HCT116 (cell line): ENCODE measurements around the gene RASIP1. TPM values are rescaled to one million over a fixed set of nuclear protein-coding genes. Genes with fewer than 3 reads are reported as not detected.

ENCODE experiments used
- ATAC-seq: fragments of 200-7000 bp; cut with Tn5 transposase; 2 replicates; pipeline ENCODE4 v1.9.1; 2020; ENCODE audit warnings: mild to moderate bottlenecking, moderate library complexity
- BruUV-seq: library from RNA; stranded (reverse); fragments of 400-500 nt; replicated peaks from 2 replicates; lab custom pipeline; 2021; lab: Mats Ljungman, UMichigan
- CTCF ChIA-PET: fragments of 300-600 bp; sonication (Branson Sonifier 250); formaldehyde crosslinking; loops from one replicate; lab custom pipeline; 2021; ENCODE audit warnings: antibody characterized with exemption; lab: Charles Lee
- POLR2A ChIA-PET: fragments of 300-600, 350-600 bp; sonication (Branson Sonifier 250); formaldehyde crosslinking; loops from one replicate; lab custom pipeline; 2021; ENCODE audit warnings: antibody characterized with exemption; lab: Charles Lee
- RAD21 ChIA-PET, 2 experiments: fragments of 300-600 bp; sonication (Branson Sonifier 250); formaldehyde crosslinking; loops; one replicate each; lab custom pipeline; 2023; ENCODE audit warnings: low total read pairs in 2 of 2; ENCODE audit not compliant: uncharacterized antibody in 2 of 2, unreplicated experiment in 2 of 2, low non-redundant PET in 1 of 2; lab: Charles Lee
- DNase-seq: peaks from one replicate; pipeline ENCODE4 v3.0.0-alpha.2; 2010; ENCODE audit warnings: low read depth, low spot score
- H2AFZ ChIP-seq: fragments of 200-600 bp; shearing (Covaris generic), sonication (generic); 2 replicates; pipeline ENCODE4 v1.6.1; 2017; ENCODE audit warnings: low read depth, mixed run types, mixed read lengths, antibody characterized with exemption, low read length; ENCODE audit not compliant: poor library complexity, severe bottlenecking
- H3K27ac ChIP-seq: 2 replicates; pipeline ENCODE4 v1.5.1; 2012; ENCODE audit warnings: low read depth, low read length
- H3K27me3 ChIP-seq: fragments of 200-600 bp; sonication (generic); 2 replicates; pipeline ENCODE4 v1.6.1; 2016; ENCODE audit warnings: mixed run types, low read length, mixed read lengths; ENCODE audit not compliant: insufficient read depth
- H3K36me3 ChIP-seq, 2 experiments: fragments of 200-500 bp in 1 of 2; fragments of 200-600 bp in 1 of 2; sonication (Bioruptor generic) in 1 of 2; sonication (generic) in 1 of 2; 2 replicates each; pipeline versions ENCODE4 v1.5.1 to v1.6.1; 2014 to 2016; ENCODE audit warnings: low read length in 2 of 2, inconsistent platforms in 1 of 2, mixed read lengths in 1 of 2, mixed run types in 1 of 2; ENCODE audit not compliant: insufficient read depth in 2 of 2, control insufficient read depth in 1 of 2
- H3K4me1 ChIP-seq, 2 experiments: fragments of 200-600 bp in 1 of 2; sonication (generic) in 1 of 2; 2 replicates each; pipeline versions ENCODE4 v1.5.1 to v1.6.1; 2012 to 2017; ENCODE audit warnings: low read length in 2 of 2, inconsistent platforms in 1 of 2, mild to moderate bottlenecking in 1 of 2, mixed read lengths in 1 of 2, mixed run types in 1 of 2, moderate library complexity in 1 of 2; ENCODE audit not compliant: insufficient read depth in 2 of 2, control insufficient read depth in 1 of 2
- H3K4me2 ChIP-seq: fragments of 200-600 bp; sonication (generic); 2 replicates; pipeline ENCODE4 v1.6.1; 2017; ENCODE audit warnings: mixed run types, low read length, mixed read lengths
- H3K4me3 ChIP-seq, 2 experiments: fragments of 200-600 bp in 1 of 2; sonication (generic) in 1 of 2; replicated peaks in 1 of 2; 2 replicates each; pipeline ENCODE4 v1.5.1; 2011 to 2016; ENCODE audit warnings: low read length in 2 of 2, control low read depth in 1 of 2, low read depth in 1 of 2, mild to moderate bottlenecking in 1 of 2, mixed read lengths in 1 of 2, mixed run types in 1 of 2
- H3K79me2 ChIP-seq: fragments of 200-600 bp; sonication (generic); 2 replicates; pipeline ENCODE4 v1.6.1; 2017; ENCODE audit warnings: mild to moderate bottlenecking, mixed run types, low read length, moderate library complexity, mixed read lengths; ENCODE audit not compliant: insufficient read depth
- H3K9ac ChIP-seq: fragments of 200-600 bp; sonication (generic); 2 replicates; pipeline ENCODE4 v1.6.1; 2016; ENCODE audit warnings: low read length, mixed read lengths
- H3K9me2 ChIP-seq: fragments of 200-600 bp; sonication (generic), shearing (Covaris generic); 2 replicates; pipeline ENCODE4 v1.6.1; 2017; ENCODE audit warnings: mixed run types, mild to moderate bottlenecking, moderate library complexity; ENCODE audit not compliant: insufficient read depth
- H3K9me3 ChIP-seq, 2 experiments: fragments of 200-500 bp in 1 of 2; fragments of 200-600 bp in 1 of 2; sonication (Bioruptor generic) in 1 of 2; sonication (generic) in 1 of 2; 2 replicates each; pipeline ENCODE4 v1.6.1; 2014 to 2017; ENCODE audit warnings: low read length in 2 of 2, mixed read lengths in 2 of 2, inconsistent platforms in 1 of 2, low read depth in 1 of 2, mild to moderate bottlenecking in 1 of 2, mixed run types in 1 of 2, moderate library complexity in 1 of 2; ENCODE audit not compliant: control insufficient read depth in 1 of 2, insufficient read depth in 1 of 2
- H4K20me1 ChIP-seq: fragments of 200-600 bp; sonication (generic), shearing (Covaris generic); 2 replicates; pipeline ENCODE4 v1.6.1; 2017; ENCODE audit warnings: mixed run types, mild to moderate bottlenecking, moderate library complexity; ENCODE audit not compliant: insufficient read depth
- CBX3 ChIP-seq: IDR thresholded peaks from 2 replicates; pipeline ENCODE4 v1.6.1; 2012; ENCODE audit warnings: low read depth
- CEBPB ChIP-seq: IDR thresholded peaks from 2 replicates; pipeline ENCODE4 v1.6.1; 2012; ENCODE audit warnings: low read depth
- ELF1 ChIP-seq: IDR thresholded peaks from 2 replicates; pipeline ENCODE4 v1.6.1; 2012; ENCODE audit warnings: low read depth, borderline replicate concordance
- EZH2 ChIP-seq: fragments of 200-600 bp; sonication (generic); IDR thresholded peaks from 2 replicates; pipeline ENCODE4 v1.6.1; 2017; ENCODE audit warnings: antibody characterized with exemption, mixed run types
- FOSL1 ChIP-seq: IDR thresholded peaks from 2 replicates; pipeline ENCODE4 v1.6.1; 2012; ENCODE audit warnings: low read depth
- JUND ChIP-seq: IDR thresholded peaks from 2 replicates; pipeline ENCODE4 v1.6.1; 2012
- POLR2AphosphoS5 ChIP-seq: IDR thresholded peaks from 2 replicates; pipeline ENCODE4 v1.6.1; 2011; ENCODE audit warnings: mild to moderate bottlenecking, low read depth, low read length, moderate library complexity
- RAD21 ChIP-seq: IDR thresholded peaks from 2 replicates; pipeline ENCODE4 v1.6.1; 2012; ENCODE audit warnings: low read depth, mild to moderate bottlenecking
- REST ChIP-seq: IDR thresholded peaks from 2 replicates; pipeline ENCODE4 v1.6.1; 2012; ENCODE audit warnings: low read depth
- SP1 ChIP-seq: IDR thresholded peaks from 2 replicates; pipeline ENCODE4 v1.6.1; 2012; ENCODE audit warnings: low read depth
- SRF ChIP-seq: IDR thresholded peaks from 2 replicates; pipeline ENCODE4 v1.6.1; 2012; ENCODE audit warnings: low read depth
- TCF7L2 ChIP-seq: IDR thresholded peaks from 2 replicates; pipeline ENCODE4 v1.7.0; 2011; ENCODE audit warnings: borderline replicate concordance, inconsistent platforms; ENCODE audit not compliant: insufficient read depth, insufficient read length; ENCODE audit errors: extremely low read depth
- YY1 ChIP-seq: IDR thresholded peaks from 2 replicates; pipeline ENCODE4 v1.6.1; 2011; ENCODE audit warnings: low read length, low read depth, moderate library complexity, mild to moderate bottlenecking; ENCODE audit not compliant: insufficient replicate concordance; ENCODE audit errors: extremely low read depth
- ZBTB33 ChIP-seq: IDR thresholded peaks from 2 replicates; pipeline ENCODE4 v1.6.1; 2011; ENCODE audit warnings: mild to moderate bottlenecking, low read length, moderate library complexity; ENCODE audit not compliant: insufficient replicate concordance; ENCODE audit errors: extremely low read depth
- ZNF274 ChIP-seq: fragments of 200-500 bp; sonication (Bioruptor generic); IDR thresholded peaks from 2 replicates; pipeline ENCODE4 v1.6.1; 2014; ENCODE audit warnings: mild to moderate bottlenecking, low read depth, low read length, inconsistent platforms
- intact Hi-C: fragments of 100-400 bp; cut with micrococcal nuclease; formaldehyde crosslinking; loops from 2 replicates; pipeline ENCODE4 v1.10.0; 2022
- total RNA-seq: library from RNA; stranded (reverse); gene quantifications from one replicate; pipeline ENCODE4 v1.2.1, GENCODE V29; 2021; ENCODE audit not compliant: unreplicated experiment

RASIP1 gene
- total RNA-seq, 1 experiment from 2014 or later = 1.9 TPM

GRCh38 chr19:48756686-48757085 lies 16.3 kb upstream of the RASIP1 start:
- Histone ChIP-seq H4K20me1 (no peaks in the 10 kb centered on the region), H3K9me2 (no peaks in the 10 kb centered on the region), H3K27me3 (no peaks in the 10 kb centered on the region), H3K27ac (no peak overlapping the region), H3K4me3 (no peak overlapping the region), H2AFZ (no peak overlapping the region), H3K9me3 (no peaks in the 10 kb centered on the region), H3K9ac (no peak overlapping the region), H3K36me3 (no peaks in the 10 kb centered on the region), H3K4me2 (no peak overlapping the region), H3K79me2 (peaks cover 7% of the 10 kb centered on the region; the same call in 1 of the 2 replicates), H3K4me1 (peaks cover 25 to 27% of the 10 kb centered on the region in 2 experiments)
- ChIA-PET CTCF (no interaction called here), RAD21 (no interaction called here), POLR2A (no interaction called here)
- no TSS peak for BruUV-seq
- intact Hi-C loops = no loop called here
- DNase-seq (no peak), ATAC-seq (no peak)
- TF ChIP-seq SP1 = no peak
- TF ChIP-seq CEBPB = no peak
- TF ChIP-seq JUND = no peak
- no peak for TF ChIP-seq YY1
- no peak for TF ChIP-seq ELF1
- no peak for TF ChIP-seq EZH2
- no peak for TF ChIP-seq TCF7L2
- TF ChIP-seq ZBTB33 = no peak
- no peak for TF ChIP-seq FOSL1
- TF ChIP-seq CBX3 = no peak
- no peak for TF ChIP-seq SRF
- no peak for TF ChIP-seq ZNF274
- no peak for TF ChIP-seq REST
- TF ChIP-seq POLR2AphosphoS5 = no peak
- no peak for TF ChIP-seq RAD21
